ENCODE data around the gene SLC9A3.

The SLC9A3 gene

DNA sequence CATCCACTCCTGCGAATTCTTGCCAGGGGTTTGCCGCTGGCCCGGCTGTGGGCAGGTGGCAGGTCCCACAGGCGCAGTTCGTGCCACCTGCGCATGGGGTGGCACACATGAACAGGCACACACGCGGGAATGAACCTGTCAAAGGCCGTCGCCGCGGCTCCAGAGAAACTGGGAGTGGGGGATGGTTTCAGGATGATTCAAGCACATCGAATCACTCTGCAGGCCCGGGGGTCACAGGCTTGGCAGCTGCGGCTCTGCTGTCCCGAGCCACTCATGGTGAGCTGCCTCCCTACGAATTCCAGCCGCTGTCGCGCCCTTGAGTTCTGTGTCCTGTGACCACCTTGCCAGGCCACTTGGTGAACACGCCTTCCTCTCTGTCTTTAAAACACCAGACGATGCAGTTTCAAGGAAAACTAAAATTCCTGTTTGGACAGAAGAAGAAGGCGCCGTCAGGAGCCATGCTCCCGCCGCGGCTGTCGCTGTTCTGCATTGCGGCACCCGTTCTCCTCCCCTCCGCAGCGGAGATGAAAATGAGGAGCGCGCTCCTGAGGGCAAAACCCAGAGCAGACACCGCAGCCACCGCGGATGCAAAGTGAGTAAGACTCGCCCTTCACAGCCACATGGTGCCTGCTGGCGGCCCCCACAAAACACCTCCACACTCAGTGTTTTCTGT is 96.7 kb downstream of the SLC9A3 start:
- no peak overlapping the region for H3K4me2 ChIP-seq (ENCODE audit: low read length)
- H3K9me3 ChIP-seq (ENCODE audit: control insufficient read depth, insufficient read depth, low read length), result no peaks in the 10 kb centered on the region
- no peak overlapping the region for H3K27ac ChIP-seq (ENCODE audit: low read depth, low read length)
- TF ChIP-seq EZH2phosphoT487 (IDR thresholded peaks at IDR 0.05; ENCODE audit: borderline replicate concordance, low read length) (no peak), CTCF (IDR thresholded peaks at IDR 0.05; ENCODE audit: low read depth, low read length, poor library complexity, severe bottlenecking) (no peak)
- H3K4me3 ChIP-seq (ENCODE audit: low read length), result no peak overlapping the region
- H4K20me1 ChIP-seq (ENCODE audit: control insufficient read depth, insufficient read depth, low read depth, low read length), result no peaks in the 10 kb centered on the region
- peaks cover 65% of the 10 kb centered on the region for H3K4me1 ChIP-seq (ENCODE audit: control insufficient read depth, low read length)
- peaks cover 54% of the 10 kb centered on the region for H3K36me3 ChIP-seq (ENCODE audit: control insufficient read depth, low read length)
- no peaks in the 10 kb centered on the region for H3K27me3 ChIP-seq (ENCODE audit: control insufficient read depth, low read length)
- H3F3A ChIP-seq (ENCODE audit: control insufficient read depth, insufficient read depth), result no peaks in the 10 kb centered on the region; the same call in 1 of the 2 replicates
- H3K9me2 ChIP-seq (replicated peaks; ENCODE audit: control insufficient read depth, low read length), result no peaks in the 10 kb centered on the region
- H3K79me2 ChIP-seq (ENCODE audit: control insufficient read depth, low read length), result no peaks in the 10 kb centered on the region

- Histone ChIP-seq H3K9me3 (ENCODE audit: control insufficient read depth, insufficient read depth, low read length) (no peaks in the 10 kb centered on the region), H3K27ac (ENCODE audit: low read depth, low read length) (no peak overlapping the region), H3K4me3 (ENCODE audit: low read length) (no peak overlapping the region), H3K79me2 (ENCODE audit: control insufficient read depth, low read length) (no peaks in the 10 kb centered on the region), H4K20me1 (ENCODE audit: control insufficient read depth, insufficient read depth, low read depth, low read length) (no peaks in the 10 kb centered on the region), H3K9me2 (replicated peaks; ENCODE audit: control insufficient read depth, low read length) (no peaks in the 10 kb centered on the region), H3K27me3 (ENCODE audit: control insufficient read depth, low read length) (no peaks in the 10 kb centered on the region), H3K4me2 (ENCODE audit: low read length) (no peak overlapping the region), H3K4me1 (ENCODE audit: control insufficient read depth, low read length) (peaks cover 62% of the 10 kb centered on the region), H3F3A (ENCODE audit: control insufficient read depth, insufficient read depth) (no peaks in the 10 kb centered on the region; the same call in 1 of the 2 replicates), H3K36me3 (ENCODE audit: control insufficient read depth, low read length) (peaks cover 44% of the 10 kb centered on the region)
- TF ChIP-seq CTCF (IDR thresholded peaks at IDR 0.05; ENCODE audit: low read depth, low read length, poor library complexity, severe bottlenecking), result no peak
- TF ChIP-seq EZH2phosphoT487 (IDR thresholded peaks at IDR 0.05; ENCODE audit: borderline replicate concordance, low read length), result no peak
Measured at GRCh38 chr5:426392-426976, 97.8 kb downstream of the SLC9A3 start.

- Histone ChIP-seq H3K4me1 (ENCODE audit: control insufficient read depth, low read length) (peaks cover 55% of the 10 kb centered on the region), H3K79me2 (ENCODE audit: control insufficient read depth, low read length) (no peaks in the 10 kb centered on the region), H3F3A (ENCODE audit: control insufficient read depth, insufficient read depth) (no peaks in the 10 kb centered on the region; the same call in 1 of the 2 replicates), H3K4me3 (ENCODE audit: low read length) (no peak overlapping the region), H3K27ac (ENCODE audit: low read depth, low read length) (no peak overlapping the region), H3K27me3 (ENCODE audit: control insufficient read depth, low read length) (no peaks in the 10 kb centered on the region), H3K9me2 (replicated peaks; ENCODE audit: control insufficient read depth, low read length) (no peaks in the 10 kb centered on the region), H3K36me3 (ENCODE audit: control insufficient read depth, low read length) (peaks cover 40% of the 10 kb centered on the region), H3K9me3 (ENCODE audit: control insufficient read depth, insufficient read depth, low read length) (no peaks in the 10 kb centered on the region), H3K4me2 (ENCODE audit: low read length) (no peak overlapping the region), H4K20me1 (ENCODE audit: control insufficient read depth, insufficient read depth, low read depth, low read length) (no peaks in the 10 kb centered on the region)
- TF ChIP-seq EZH2phosphoT487 (IDR thresholded peaks at IDR 0.05; ENCODE audit: borderline replicate concordance, low read length) (no peak), CTCF (IDR thresholded peaks at IDR 0.05; ENCODE audit: low read depth, low read length, poor library complexity, severe bottlenecking) (peak; percentile 18)
Measured at GRCh38 chr5:425714-426113, 98.5 kb downstream of the SLC9A3 start.
